Stimulated activated CD4-positive, alpha-beta T cell treated with anti-CD3 and anti-CD28 coated beads, Interleukin-4, amount 100 ng/mL, for 1 hour (primary cell): ENCODE data around the gene ENO4.

Source experiments
- DNase-seq: peaks from one replicate; pipeline ENCODE4 v3.0.0-alpha.2; 2020

ENO4 gene, protein sequence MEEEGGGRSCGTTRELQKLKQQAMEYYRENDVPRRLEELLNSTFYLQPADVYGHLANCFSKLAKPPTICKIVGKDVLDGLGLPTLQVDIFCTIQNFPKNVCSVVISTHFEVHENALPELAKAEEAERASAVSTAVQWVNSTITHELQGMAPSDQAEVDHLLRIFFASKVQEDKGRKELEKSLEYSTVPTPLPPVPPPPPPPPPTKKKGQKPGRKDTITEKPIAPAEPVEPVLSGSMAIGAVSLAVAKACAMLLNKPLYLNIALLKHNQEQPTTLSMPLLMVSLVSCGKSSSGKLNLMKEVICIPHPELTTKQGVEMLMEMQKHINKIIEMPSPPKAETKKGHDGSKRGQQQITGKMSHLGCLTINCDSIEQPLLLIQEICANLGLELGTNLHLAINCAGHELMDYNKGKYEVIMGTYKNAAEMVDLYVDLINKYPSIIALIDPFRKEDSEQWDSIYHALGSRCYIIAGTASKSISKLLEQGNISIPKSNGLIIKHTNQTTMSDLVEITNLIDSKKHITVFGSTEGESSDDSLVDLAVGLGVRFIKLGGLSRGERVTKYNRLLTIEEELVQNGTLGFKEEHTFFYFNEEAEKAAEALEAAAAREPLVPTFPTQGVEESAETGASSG

GRCh38 chr10:116849248-116850057 lies at the start of gene ENO4:
Gene ENO4 (plus strand): TSS chr10:116849499. CDS start chr10:116849567, 68 bp downstream.
- DNase-seq: peak; percentile 45

DNA sequence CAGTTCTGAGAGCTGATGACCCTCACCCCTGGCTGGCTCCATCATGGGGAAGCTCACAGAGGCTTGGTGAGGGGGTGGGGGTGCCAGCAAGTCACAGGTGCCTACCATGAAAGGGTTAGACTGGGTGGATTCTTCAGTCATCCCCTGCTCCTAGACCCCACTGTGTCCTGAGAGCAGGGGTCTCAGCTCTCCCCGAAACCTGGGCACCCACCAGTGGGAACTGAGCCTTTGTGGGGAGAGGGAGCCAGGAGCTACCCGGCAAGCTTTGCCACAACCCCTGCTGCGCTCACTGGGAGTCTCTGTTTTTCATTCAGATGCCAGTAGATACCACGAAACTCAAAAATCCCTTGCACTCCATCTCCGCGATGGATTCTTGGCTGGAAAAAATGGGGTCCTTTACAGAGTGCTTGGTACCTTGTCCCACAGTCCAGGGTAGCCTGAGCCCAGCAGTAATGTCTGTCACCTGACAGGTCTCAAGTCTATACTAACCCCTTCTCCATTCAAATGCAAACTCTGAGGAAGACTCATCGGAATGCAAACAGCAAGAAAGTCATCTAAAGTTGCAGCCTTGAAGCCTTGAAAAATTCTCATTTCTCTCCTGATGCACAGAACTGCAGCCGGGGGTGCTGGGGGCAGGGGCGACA lies 48.9 kb upstream of the ENO4 start:
- no peak for DNase-seq

- DNase-seq: no peak
Measured at GRCh38 chr10:116801658-116802057, 47.6 kb upstream of the ENO4 start.

GRCh38 chr10:116802474-116802873 lies 46.8 kb upstream of the ENO4 start:
- no peak for DNase-seq

DNA sequence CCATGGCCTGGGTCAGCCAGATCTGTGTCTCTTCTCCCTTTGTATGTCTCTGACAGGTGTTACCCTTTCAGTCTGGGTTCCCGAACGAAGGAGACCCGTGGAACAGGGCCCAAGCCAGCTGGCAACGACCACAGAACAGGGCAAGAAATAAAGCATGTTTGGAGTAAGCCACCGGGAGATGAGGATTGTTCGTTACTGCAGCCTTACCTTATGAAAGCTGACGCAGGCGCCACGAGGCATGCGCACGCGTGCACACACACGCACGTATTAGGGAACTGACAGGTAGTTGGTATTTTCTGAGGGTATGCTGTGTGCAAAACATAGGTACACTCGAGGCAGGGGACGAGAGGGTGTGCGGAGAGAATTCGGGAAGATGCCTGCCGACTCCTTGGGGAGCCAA lies 46.4 kb upstream of the ENO4 start:
- no peak for DNase-seq

- no peak for DNase-seq
Measured at GRCh38 chr10:116803451-116804249, 45.6 kb upstream of the ENO4 start.

- no peak for DNase-seq
Measured at GRCh38 chr10:116808706-116809105, 40.6 kb upstream of the ENO4 start.

GRCh38 chr10:116809483-116810119 lies 39.7 kb upstream of the ENO4 start:
- DNase-seq: no peak

- no peak for DNase-seq
Measured at GRCh38 chr10:116810120-116810500, 39.2 kb upstream of the ENO4 start.

DNA sequence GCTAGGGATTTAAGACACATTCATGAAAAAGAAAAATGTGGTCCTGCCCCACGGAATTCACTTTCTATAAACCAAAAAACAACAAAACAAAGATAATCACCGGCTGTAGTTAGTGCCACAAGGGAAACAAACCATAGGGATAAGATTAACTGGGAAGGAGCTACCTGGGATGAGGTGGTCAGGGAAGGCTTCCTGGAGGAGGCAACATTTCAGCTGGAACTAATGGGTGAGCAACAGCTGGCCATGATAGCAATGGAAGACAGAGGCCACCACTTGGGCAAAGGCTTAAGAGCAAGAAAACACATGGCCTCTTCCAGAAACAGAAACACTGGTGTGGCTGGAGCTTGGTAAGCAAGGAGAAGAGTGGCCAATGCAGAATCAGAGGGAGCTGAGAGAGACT lies 38.4 kb upstream of the ENO4 start:
- DNase-seq: no peak

DNA sequence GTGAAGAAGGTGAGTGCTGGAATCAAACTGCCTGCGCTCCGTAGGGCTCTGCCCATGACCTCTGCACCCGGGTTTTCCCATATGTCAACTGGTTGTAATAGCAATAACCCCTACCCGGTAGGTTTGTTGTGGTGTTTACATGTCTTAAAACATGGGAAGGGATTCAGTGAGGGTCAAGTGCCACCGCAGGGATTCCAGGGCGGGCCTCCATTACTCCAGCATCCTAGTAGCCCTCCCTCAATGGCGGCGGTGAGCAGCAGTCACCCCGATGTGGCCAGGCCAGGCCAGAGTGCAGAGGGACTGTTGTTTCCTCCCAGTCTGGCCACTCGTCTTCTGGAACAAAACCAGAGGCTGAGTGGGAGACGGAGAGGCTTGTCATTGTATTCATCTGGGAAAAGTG lies 37.6 kb upstream of the ENO4 start:
- DNase-seq: no peak

DNA sequence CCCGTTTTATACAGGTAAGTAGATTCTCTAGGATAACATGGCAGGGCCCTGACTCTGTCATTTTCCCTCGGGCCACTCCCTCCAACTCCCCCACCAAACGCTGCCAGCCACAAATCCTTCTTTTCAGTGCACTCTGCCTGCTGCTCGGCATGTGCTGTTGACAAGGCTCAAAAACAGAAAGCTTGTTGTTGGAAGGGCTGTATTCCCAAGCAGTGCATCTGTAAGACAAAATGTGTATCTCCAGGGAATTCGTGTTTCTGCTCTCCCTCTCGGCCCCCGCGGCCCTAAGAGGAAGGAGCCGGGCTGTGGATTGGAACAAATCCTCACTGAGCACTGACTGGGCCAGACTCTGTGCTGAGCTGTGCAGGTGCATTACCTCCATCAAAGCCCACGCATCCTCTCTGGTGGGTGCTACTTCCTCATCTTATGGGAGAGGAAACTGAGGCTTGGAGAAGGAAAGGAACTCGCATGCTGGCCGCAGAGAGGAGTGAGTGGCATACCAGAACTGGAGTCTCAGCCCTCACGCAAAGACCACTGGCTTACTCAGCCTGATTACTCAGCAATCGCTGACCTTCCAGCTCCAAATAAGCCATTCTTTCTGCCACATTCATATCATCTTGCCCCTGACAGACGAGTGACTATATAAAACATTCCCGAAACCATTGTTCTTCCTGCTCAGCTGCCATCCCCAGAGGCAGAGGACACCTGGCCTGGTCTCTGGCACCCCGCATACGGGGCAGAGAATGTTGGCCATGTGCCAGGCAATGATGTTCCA lies 33.5 kb upstream of the ENO4 start:
- DNase-seq: no peak

DNA sequence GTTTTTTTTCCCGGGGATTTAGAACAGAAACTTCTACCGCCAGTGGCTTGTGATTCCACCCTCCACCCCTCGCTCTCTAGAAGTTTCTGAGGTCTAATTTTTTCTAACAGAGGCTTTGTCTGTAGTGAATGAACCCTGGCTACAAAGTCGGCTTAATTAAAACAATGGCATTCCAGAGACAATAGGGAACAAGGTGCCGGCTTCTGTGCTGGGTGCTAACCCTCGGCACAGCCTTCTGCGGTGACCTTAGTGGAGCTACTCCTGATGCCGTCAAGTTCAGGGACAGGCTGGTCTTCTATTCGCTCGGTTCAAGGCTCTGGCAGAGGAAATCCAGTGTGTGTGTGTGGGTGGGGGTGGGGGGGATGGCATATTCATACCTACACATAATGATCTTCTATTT lies 32.1 kb upstream of the ENO4 start:
- no peak for DNase-seq

DNA sequence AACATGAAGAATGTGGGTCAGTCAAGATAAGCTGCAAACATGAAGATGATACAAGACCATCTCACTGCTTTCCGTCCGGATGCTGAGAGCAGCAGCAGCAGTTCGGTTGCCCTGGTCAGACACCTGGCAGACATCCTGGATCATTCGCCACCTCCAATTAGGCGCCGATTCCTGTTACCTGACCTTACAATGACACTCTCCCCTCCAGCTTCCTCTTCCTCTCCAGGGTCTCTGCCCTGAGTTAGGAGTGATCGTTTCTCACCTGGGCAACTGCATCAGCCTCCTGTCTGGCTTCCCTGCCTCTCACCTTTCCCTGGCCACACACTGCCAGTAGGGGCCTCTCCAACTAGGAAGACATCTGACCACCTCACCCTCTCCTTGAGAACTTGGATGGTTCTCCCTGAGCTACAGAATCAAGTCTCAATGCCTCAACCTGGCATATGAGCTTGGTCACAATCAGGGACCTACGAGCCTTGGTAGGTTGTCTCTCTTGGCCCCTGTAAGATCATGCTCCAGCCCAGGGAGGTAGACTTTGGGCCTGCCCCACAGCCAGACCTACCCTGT lies 31.4 kb upstream of the ENO4 start:
- DNase-seq: no peak

- no peak for DNase-seq
Measured at GRCh38 chr10:116819999-116820677, 29.2 kb upstream of the ENO4 start.

GRCh38 chr10:116825901-116826300 lies 23.4 kb upstream of the ENO4 start:
- no peak for DNase-seq

DNA sequence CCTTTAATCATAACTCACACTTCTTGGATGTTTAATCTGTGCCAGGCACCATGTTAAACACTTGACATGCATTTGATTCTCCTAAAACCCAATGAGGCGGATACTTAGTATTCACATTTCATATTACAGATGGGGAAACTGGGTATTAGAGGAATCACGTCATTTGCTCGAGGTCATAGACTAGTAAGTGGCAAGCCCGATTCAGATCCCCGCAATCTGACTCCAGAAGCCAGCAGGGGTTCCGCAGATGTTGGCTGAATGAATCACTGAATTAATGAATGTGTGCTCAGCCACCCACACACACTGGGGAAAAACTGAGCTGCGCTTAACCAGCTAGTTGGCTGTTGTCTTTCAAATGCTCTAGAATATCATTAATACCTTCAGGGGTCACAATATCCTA lies 22.5 kb upstream of the ENO4 start:
- DNase-seq: no peak

DNA sequence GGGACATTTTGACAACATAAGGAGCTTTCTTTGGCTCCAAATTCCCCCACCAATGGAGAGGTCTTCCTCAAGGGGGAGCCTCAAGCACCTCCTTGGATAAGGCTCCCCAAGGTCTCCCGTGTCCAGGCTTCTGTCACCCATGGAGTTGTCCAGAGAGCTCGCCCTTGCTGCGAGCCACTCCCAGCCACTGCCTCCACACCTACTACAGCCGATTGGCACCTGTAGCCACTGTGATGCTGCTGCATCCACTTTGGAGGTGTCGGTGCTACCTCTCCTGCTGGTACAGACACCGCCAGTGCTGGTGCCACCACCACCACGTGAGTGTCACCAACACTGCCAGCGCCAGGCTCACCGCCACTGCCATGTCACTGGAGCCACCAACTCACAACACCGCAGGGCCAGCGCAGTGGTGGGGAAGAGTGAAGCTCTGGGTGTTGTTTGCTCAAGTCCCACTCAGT lies 22.1 kb upstream of the ENO4 start:
- DNase-seq: no peak

DNA sequence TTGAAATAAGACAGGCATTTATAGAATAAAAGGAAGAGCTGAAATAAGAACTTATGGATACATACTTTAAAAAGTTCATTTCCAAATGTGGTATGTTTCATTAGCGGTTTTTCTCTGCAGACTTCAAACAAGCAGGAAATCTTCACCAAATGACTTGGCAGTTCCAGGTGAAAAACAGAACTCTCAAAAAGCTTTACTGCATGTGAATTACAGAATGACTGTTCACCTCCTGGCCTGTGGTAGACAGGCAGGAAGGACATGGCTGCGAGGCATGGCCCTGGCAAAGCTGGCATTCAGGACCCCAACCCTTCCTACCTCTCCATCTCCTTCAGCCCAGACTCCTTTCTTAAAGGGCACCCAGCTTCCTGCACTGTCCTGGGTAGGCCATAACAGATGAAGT lies 21.2 kb upstream of the ENO4 start:
- DNase-seq: no peak

GRCh38 chr10:116829711-116830110 lies 19.6 kb upstream of the ENO4 start:
- DNase-seq: no peak
